ENCODE results near the gene NTSR1.

- no peak for TF ChIP-seq EZH2 (IDR thresholded peaks at IDR 0.05; ENCODE audit: low read depth)
- TF ChIP-seq, protein P1, sequence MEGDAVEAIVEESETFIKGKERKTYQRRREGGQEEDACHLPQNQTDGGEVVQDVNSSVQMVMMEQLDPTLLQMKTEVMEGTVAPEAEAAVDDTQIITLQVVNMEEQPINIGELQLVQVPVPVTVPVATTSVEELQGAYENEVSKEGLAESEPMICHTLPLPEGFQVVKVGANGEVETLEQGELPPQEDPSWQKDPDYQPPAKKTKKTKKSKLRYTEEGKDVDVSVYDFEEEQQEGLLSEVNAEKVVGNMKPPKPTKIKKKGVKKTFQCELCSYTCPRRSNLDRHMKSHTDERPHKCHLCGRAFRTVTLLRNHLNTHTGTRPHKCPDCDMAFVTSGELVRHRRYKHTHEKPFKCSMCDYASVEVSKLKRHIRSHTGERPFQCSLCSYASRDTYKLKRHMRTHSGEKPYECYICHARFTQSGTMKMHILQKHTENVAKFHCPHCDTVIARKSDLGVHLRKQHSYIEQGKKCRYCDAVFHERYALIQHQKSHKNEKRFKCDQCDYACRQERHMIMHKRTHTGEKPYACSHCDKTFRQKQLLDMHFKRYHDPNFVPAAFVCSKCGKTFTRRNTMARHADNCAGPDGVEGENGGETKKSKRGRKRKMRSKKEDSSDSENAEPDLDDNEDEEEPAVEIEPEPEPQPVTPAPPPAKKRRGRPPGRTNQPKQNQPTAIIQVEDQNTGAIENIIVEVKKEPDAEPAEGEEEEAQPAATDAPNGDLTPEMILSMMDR (conservative IDR thresholded peaks at IDR 0.05) = no peak
These were observed 47.0 kb upstream of the NTSR1 start for GRCh38 chr20:62661647-62662046.

Data from PC-9 (cell line).